ENCODE results near the gene SERGEF. TPM values are rescaled to one million over a fixed set of nuclear protein-coding genes. Genes with fewer than 3 reads are reported as not detected.
A peak's percentile ranks its signal among the peaks of the same experiment; 100 is the strongest.

Gene SERGEF
- total RNA-seq, 2 donors from 2014 or later, result 20.8 to 28.7 TPM

- intact Hi-C loops (cut with DNase I), result no loop called here
- no peak for DNase-seq
- Histone ChIP-seq H3K9me3 (peaks cover 0 to 3% (median 0%) of the 10 kb centered on the region in 3 donors), H3K36me3 (replicated peaks in 1 of 2; ENCODE audit: insufficient read depth in 1 of 2, low read depth in 2 of 2) (no peaks in the 10 kb centered on the region), H3K4me1 (no peaks in the 10 kb centered on the region), H3K27me3 (no peaks in the 10 kb centered on the region), H3K4me3 (no peak overlapping the region), H3K27ac (no peak overlapping the region)
- no peak for ATAC-seq
- 79 to 90% methylated on average over 3 of the region's 3 CpGs for WGBS, 2 donors
- TF ChIP-seq POLR2A (IDR thresholded peaks at IDR 0.05) (no peak), CTCF (IDR thresholded peaks at IDR 0.05) (no peak)
Observed at GRCh38 chr11:17927041-17927440, 85.8 kb downstream of the SERGEF start.

- intact Hi-C loops (cut with DNase I), result no loop called here
- no peak for TF ChIP-seq CTCF (IDR thresholded peaks at IDR 0.05)
- no peak for TF ChIP-seq POLR2A (IDR thresholded peaks at IDR 0.05)
- no peaks in the 10 kb centered on the region for H3K4me1 ChIP-seq
- no peak overlapping the region for H3K27ac ChIP-seq
- H3K4me3 ChIP-seq, result no peak overlapping the region
- DNase-seq (no peak), ATAC-seq (no peak)
- H3K9me3 ChIP-seq, result peaks cover 0 to 3% (median 0%) of the 10 kb centered on the region in 3 donors
- H3K36me3 ChIP-seq (replicated peaks in 1 of 2; ENCODE audit: insufficient read depth in 1 of 2, low read depth in 2 of 2), result no peaks in the 10 kb centered on the region
- H3K27me3 ChIP-seq, result no peaks in the 10 kb centered on the region
- 75 to 93% methylated on average over 3 of the region's 3 CpGs for WGBS, 2 donors
Observed at GRCh38 chr11:17924713-17925112, 88.1 kb downstream of the SERGEF start.

GRCh38 chr11:17923217-17923616 is 89.6 kb downstream of the SERGEF start:
- H3K4me3 ChIP-seq, result no peak overlapping the region
- H3K9me3 ChIP-seq, result no peaks in the 10 kb centered on the region
- no peak for TF ChIP-seq CTCF (IDR thresholded peaks at IDR 0.05)
- TF ChIP-seq POLR2A (IDR thresholded peaks at IDR 0.05), result no peak
- ATAC-seq (no peak), DNase-seq (no peak)
- H3K27ac ChIP-seq, result no peak overlapping the region
- intact Hi-C loops (cut with DNase I), result no loop called here
- no peaks in the 10 kb centered on the region for H3K27me3 ChIP-seq
- no peaks in the 10 kb centered on the region for H3K4me1 ChIP-seq
- no peaks in the 10 kb centered on the region for H3K36me3 ChIP-seq (replicated peaks in 1 of 2; ENCODE audit: insufficient read depth in 1 of 2, low read depth in 2 of 2)
- WGBS, 2 donors, result 68 to 76% methylated on average over 3 of the region's 3 CpGs

GRCh38 chr11:17922416-17922788 is 90.4 kb downstream of the SERGEF start:
- ATAC-seq, result no peak
- H3K4me3 ChIP-seq, result no peak overlapping the region
- H3K27me3 ChIP-seq, result no peaks in the 10 kb centered on the region
- intact Hi-C loops (cut with DNase I), result no loop called here
- peak overlapping the region in 1 of 4 donors; percentile 23 for H3K27ac ChIP-seq
- no peak for DNase-seq
- no peaks in the 10 kb centered on the region for H3K9me3 ChIP-seq
- H3K4me1 ChIP-seq, result no peaks in the 10 kb centered on the region
- peaks cover 0 to 2% of the 10 kb centered on the region in 2 donors for H3K36me3 ChIP-seq (replicated peaks in 1 of 2; ENCODE audit: insufficient read depth in 1 of 2, low read depth in 2 of 2)
- 32 to 74% methylated on average over 2 of the region's 2 CpGs for WGBS, 2 donors
- TF ChIP-seq CTCF (IDR thresholded peaks at IDR 0.05) (no peak), POLR2A (IDR thresholded peaks at IDR 0.05) (no peak)

GRCh38 chr11:17921659-17922415 is 91.0 kb downstream of the SERGEF start:
- intact Hi-C loops (cut with DNase I), result no loop called here
- H3K9me3 ChIP-seq, result no peaks in the 10 kb centered on the region
- TF ChIP-seq CTCF (IDR thresholded peaks at IDR 0.05), result no peak
- no peak for TF ChIP-seq POLR2A (IDR thresholded peaks at IDR 0.05)
- no peak overlapping the region for H3K4me3 ChIP-seq
- H3K4me1 ChIP-seq, result no peaks in the 10 kb centered on the region
- DNase-seq (peak in 2 of 4 donors; percentile 5 to 52), ATAC-seq (peak; percentile 27)
- H3K36me3 ChIP-seq (replicated peaks in 1 of 2; ENCODE audit: insufficient read depth in 1 of 2, low read depth in 2 of 2), result peaks cover 0 to 2% of the 10 kb centered on the region in 2 donors
- 25 to 32% methylated on average over 4 of the region's 4 CpGs for WGBS, 2 donors
- H3K27me3 ChIP-seq, result no peaks in the 10 kb centered on the region
- peak overlapping the region in 1 of 4 donors; percentile 23 for H3K27ac ChIP-seq

Data from body of pancreas (tissue), 4 donors.